ENCODE measurements around the gene GFRA4.

- no peak for TF ChIP-seq CTCF (IDR thresholded peaks at IDR 0.05)
- no peak for TF ChIP-seq REST (IDR thresholded peaks at IDR 0.05; ENCODE audit: insufficient read depth in 1 of 2, low read depth in 2 of 2, low read length in 1 of 2)
- TF ChIP-seq POLR2AphosphoS5 (IDR thresholded peaks at IDR 0.05; ENCODE audit: low read depth, low read length) = no peak
- no peak for TF ChIP-seq SIN3A (IDR thresholded peaks at IDR 0.05; ENCODE audit: borderline replicate concordance, insufficient read depth, low read depth, low read length)
Observed at GRCh38 chr20:3692706-3693294, 29.6 kb upstream of the GFRA4 start.
